IMR-90 (cell line): ENCODE results near the gene WNT7A. TPM values are rescaled to one million over a fixed set of nuclear protein-coding genes. Genes with fewer than 3 reads are reported as not detected.

Experiments used
- polyA plus RNA-seq, 3 experiments: library from polyadenylated mRNA; depleted of rRNA; stranded (reverse); fragments of >200 nt; gene quantifications; 2 replicates each; pipeline ENCODE4 v1.2.3, GENCODE V29; 2012; ENCODE audit warnings: low replicate concordance in 1 of 3
- total RNA-seq: library from RNA; depleted of rRNA; stranded (reverse); fragments of >200 nt; gene quantifications from 2 replicates; pipeline ENCODE4 v1.2.3, GENCODE V29; 2012
- TF ChIP-seq, protein P1 (sequence below): conservative IDR thresholded peaks from 2 replicates; pipeline ENCODE4 v1.5.1; 2012; ENCODE audit warnings: mild to moderate bottlenecking, low read depth, low read length, improper control_type of control experiment

WNT7A gene
- total and polyA plus RNA-seq, 2 of the 4 experiments (the other 2 are of a cell fraction): not detected

- TF ChIP-seq, protein P1, sequence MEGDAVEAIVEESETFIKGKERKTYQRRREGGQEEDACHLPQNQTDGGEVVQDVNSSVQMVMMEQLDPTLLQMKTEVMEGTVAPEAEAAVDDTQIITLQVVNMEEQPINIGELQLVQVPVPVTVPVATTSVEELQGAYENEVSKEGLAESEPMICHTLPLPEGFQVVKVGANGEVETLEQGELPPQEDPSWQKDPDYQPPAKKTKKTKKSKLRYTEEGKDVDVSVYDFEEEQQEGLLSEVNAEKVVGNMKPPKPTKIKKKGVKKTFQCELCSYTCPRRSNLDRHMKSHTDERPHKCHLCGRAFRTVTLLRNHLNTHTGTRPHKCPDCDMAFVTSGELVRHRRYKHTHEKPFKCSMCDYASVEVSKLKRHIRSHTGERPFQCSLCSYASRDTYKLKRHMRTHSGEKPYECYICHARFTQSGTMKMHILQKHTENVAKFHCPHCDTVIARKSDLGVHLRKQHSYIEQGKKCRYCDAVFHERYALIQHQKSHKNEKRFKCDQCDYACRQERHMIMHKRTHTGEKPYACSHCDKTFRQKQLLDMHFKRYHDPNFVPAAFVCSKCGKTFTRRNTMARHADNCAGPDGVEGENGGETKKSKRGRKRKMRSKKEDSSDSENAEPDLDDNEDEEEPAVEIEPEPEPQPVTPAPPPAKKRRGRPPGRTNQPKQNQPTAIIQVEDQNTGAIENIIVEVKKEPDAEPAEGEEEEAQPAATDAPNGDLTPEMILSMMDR: no peak
These were observed 45.4 kb downstream of the WNT7A start (continued) for GRCh38 chr3:13834258-13835035.
